Suprapubic skin (tissue), 3 donors: ENCODE measurements around the gene OR6K2.

ENCODE experiments used
- CTCF ChIP-seq, 2 donors: fragments of 200-600 bp in 1 of 2; fragments of 450-650 bp in 1 of 2; sonication (generic) in 1 of 2; IDR thresholded peaks; one replicate each; pipeline ENCODE4 v1.5.1; 2016 to 2019; ENCODE audit warnings: antibody characterized with exemption in 2 of 2, mild to moderate bottlenecking in 1 of 2, moderate library complexity in 1 of 2
- POLR2AphosphoS5 ChIP-seq, 3 donors: sonication (generic); formaldehyde crosslinking; IDR thresholded peaks; one replicate each; pipeline ENCODE4 v1.6.1; 2017; ENCODE audit warnings: antibody characterized with exemption in 3 of 3

GRCh38 chr1:158675563-158676323 is 24.7 kb downstream of the OR6K2 start:
- TF ChIP-seq CTCF (IDR thresholded peaks at IDR 0.05) (no peak), POLR2AphosphoS5 (IDR thresholded peaks at IDR 0.05) (no peak)
